ENCODE data around the gene ANKRD33B. TPM values are rescaled to one million over a fixed set of nuclear protein-coding genes. Genes with fewer than 3 reads are reported as not detected.

Gene ANKRD33B
- total RNA-seq, 1 experiment from 2014 or later = 6.9 TPM

- Mint-ChIP-seq H3K27ac (no peak overlapping the region), H3K4me1 (peaks cover 16 to 24% of the 10 kb centered on the region in 2 experiments), H3K4me3 (no peak overlapping the region), H3K27me3 (ENCODE audit: low read depth) (peaks cover 59% of the 10 kb centered on the region), H3K36me3 (ENCODE audit: insufficient read depth in 1 of 3, low read depth in 3 of 3) (no peaks in the 10 kb centered on the region), H3K9me3 (no peaks in the 10 kb centered on the region; a peak in 1 of 5 replicates)
- Histone ChIP-seq H3K27me3 (ENCODE audit: insufficient read depth, low read length) (no peaks in the 10 kb centered on the region), H3K14ac (ENCODE audit: insufficient read depth, low read length) (no peak overlapping the region), H3K9me3 (ENCODE audit: control insufficient read depth, low read depth, low read length) (no peaks in the 10 kb centered on the region), H3K27ac (ENCODE audit: insufficient read length, low read depth, low read length) (no peak overlapping the region), H3K23me2 (ENCODE audit: insufficient read length, low read depth, low read length, poor library complexity, severe bottlenecking) (no peaks in the 10 kb centered on the region), H3K9ac (ENCODE audit: extremely low read depth, insufficient read length, low read length) (no peak overlapping the region), H2AFZ (ENCODE audit: low read length) (no peak overlapping the region), H3K23ac (ENCODE audit: insufficient read length, low read depth, low read length) (no peak overlapping the region), H3K4ac (ENCODE audit: low read depth, low read length) (no peak overlapping the region), H4K8ac (replicated peaks; ENCODE audit: insufficient read length, low read depth, low read length) (no peak overlapping the region), H2BK5ac (ENCODE audit: insufficient read length, low read length) (no peak overlapping the region), H2AK5ac (ENCODE audit: insufficient read length, low read length) (no peak overlapping the region), H3K79me1 (ENCODE audit: insufficient read depth, low read depth, low read length, poor library complexity, severe bottlenecking) (no peaks in the 10 kb centered on the region), H2BK15ac (ENCODE audit: low read depth, low read length) (no peak overlapping the region), H3K4me1 (ENCODE audit: insufficient read depth, low read length) (no peaks in the 10 kb centered on the region), H2BK120ac (ENCODE audit: low read depth, low read length, poor library complexity, severe bottlenecking) (no peak overlapping the region), H2BK12ac (ENCODE audit: insufficient read length, low read depth, low read length) (no peak overlapping the region), H3T11ph (ENCODE audit: low read length) (no peak overlapping the region), H4K20me1 (ENCODE audit: control insufficient read depth, insufficient read depth, insufficient read length) (no peaks in the 10 kb centered on the region), H2BK20ac (ENCODE audit: low read depth, low read length, poor library complexity, severe bottlenecking) (no peak overlapping the region), H4K5ac (ENCODE audit: insufficient read length, low read depth, low read length) (no peak overlapping the region), H4K91ac (ENCODE audit: insufficient read length, low read depth, low read length) (no peak overlapping the region), H3K4me2 (ENCODE audit: insufficient read depth, insufficient read length, low read length) (no peak overlapping the region), H3K56ac (ENCODE audit: insufficient read length, low read depth, low read length) (no peak overlapping the region), H3K79me2 (ENCODE audit: insufficient read depth, low read length) (no peaks in the 10 kb centered on the region), H3K18ac (ENCODE audit: insufficient read length, low read depth, low read length) (no peak overlapping the region)
- no CpG with 5 or more reads among the region's 17 CpGs for WGBS (ENCODE audit: extremely low coverage, insufficient read length, low lambda C conversion rate)
- peak; percentile 80 for DNase-seq
- TF ChIP-seq, protein P1, sequence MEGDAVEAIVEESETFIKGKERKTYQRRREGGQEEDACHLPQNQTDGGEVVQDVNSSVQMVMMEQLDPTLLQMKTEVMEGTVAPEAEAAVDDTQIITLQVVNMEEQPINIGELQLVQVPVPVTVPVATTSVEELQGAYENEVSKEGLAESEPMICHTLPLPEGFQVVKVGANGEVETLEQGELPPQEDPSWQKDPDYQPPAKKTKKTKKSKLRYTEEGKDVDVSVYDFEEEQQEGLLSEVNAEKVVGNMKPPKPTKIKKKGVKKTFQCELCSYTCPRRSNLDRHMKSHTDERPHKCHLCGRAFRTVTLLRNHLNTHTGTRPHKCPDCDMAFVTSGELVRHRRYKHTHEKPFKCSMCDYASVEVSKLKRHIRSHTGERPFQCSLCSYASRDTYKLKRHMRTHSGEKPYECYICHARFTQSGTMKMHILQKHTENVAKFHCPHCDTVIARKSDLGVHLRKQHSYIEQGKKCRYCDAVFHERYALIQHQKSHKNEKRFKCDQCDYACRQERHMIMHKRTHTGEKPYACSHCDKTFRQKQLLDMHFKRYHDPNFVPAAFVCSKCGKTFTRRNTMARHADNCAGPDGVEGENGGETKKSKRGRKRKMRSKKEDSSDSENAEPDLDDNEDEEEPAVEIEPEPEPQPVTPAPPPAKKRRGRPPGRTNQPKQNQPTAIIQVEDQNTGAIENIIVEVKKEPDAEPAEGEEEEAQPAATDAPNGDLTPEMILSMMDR (conservative IDR thresholded peaks at IDR 0.05) = no peak
Observed at GRCh38 chr5:10533226-10533625, 30.6 kb upstream of the ANKRD33B start.
